ENCODE results near the gene SLC22A15.

The SLC22A15 gene

GRCh38 chr1:116099919-116100318, 123.6 kb downstream of the SLC22A15 start:
- DNase-seq (ENCODE audit: low read depth), result no peak

GRCh38 chr1:116104667-116105066, 128.4 kb downstream of the SLC22A15 start:
- no peak for DNase-seq (ENCODE audit: low read depth)

- no peak for DNase-seq (ENCODE audit: low read depth)
These were observed 129.7 kb downstream of the SLC22A15 start for GRCh38 chr1:116105996-116106395.

- DNase-seq (ENCODE audit: low read depth), result no peak
These were observed 130.3 kb downstream of the SLC22A15 start for GRCh38 chr1:116106646-116107045.

GRCh38 chr1:116107371-116107770, 131.1 kb downstream of the SLC22A15 start:
- DNase-seq (ENCODE audit: low read depth), result no peak

- DNase-seq (ENCODE audit: low read depth), result no peak
These were observed 134.5 kb downstream of the SLC22A15 start, which contains the start of gene MAB21L3 for GRCh38 chr1:116110567-116111523. TSS of gene MAB21L3 (plus strand) at chr1:116111399. CDS start at chr1:116112616, 1,217 bp downstream.

GRCh38 chr1:116111524-116112021, 135.3 kb downstream of the SLC22A15 start:
- no peak for DNase-seq (ENCODE audit: low read depth)

GRCh38 chr1:116112388-116113140, 136.3 kb downstream of the SLC22A15 start:
- DNase-seq (ENCODE audit: low read depth), result no peak

GRCh38 chr1:116113615-116114014, 137.3 kb downstream of the SLC22A15 start:
- DNase-seq (ENCODE audit: low read depth), result no peak

GRCh38 chr1:116115476-116116439, 139.4 kb downstream of the SLC22A15 start:
- no peak for DNase-seq (ENCODE audit: low read depth)

- no peak for DNase-seq (ENCODE audit: low read depth)
These were observed 142.2 kb downstream of the SLC22A15 start for GRCh38 chr1:116118471-116118870.
